Loucy (cell line): Measurements from ENCODE around the gene KIF12.

ENCODE experiments used
- H2AFZ ChIP-seq: fragments of 200-600 bp; sonication (generic); 2 replicates; pipeline ENCODE4 v1.6.0; 2016; ENCODE audit warnings: antibody characterized with exemption, mild to moderate bottlenecking, low read length, moderate library complexity
- H3F3A ChIP-seq: fragments of 200-600 bp; 2 replicates; pipeline ENCODE4 v1.6.0; 2016; ENCODE audit warnings: antibody characterized with exemption, low read depth, mild to moderate bottlenecking
- H3K27me3 ChIP-seq: fragments of 200-600 bp; sonication (generic); 2 replicates; pipeline ENCODE4 v1.6.1; 2014; ENCODE audit warnings: low read length, mild to moderate bottlenecking; ENCODE audit not compliant: insufficient read depth, poor library complexity, severe bottlenecking
- H3K36me3 ChIP-seq: fragments of 200-600 bp; sonication (generic); 2 replicates; pipeline ENCODE4 v1.6.1; 2016; ENCODE audit warnings: low read length; ENCODE audit not compliant: insufficient read depth
- H3K4me1 ChIP-seq: fragments of 200-600 bp; sonication (generic); 2 replicates; pipeline ENCODE4 v1.5.1; 2014; ENCODE audit warnings: low read length, mild to moderate bottlenecking; ENCODE audit not compliant: insufficient read depth, poor library complexity, severe bottlenecking
- H3K4me2 ChIP-seq: fragments of 200-600 bp; sonication (generic); 2 replicates; pipeline ENCODE4 v1.6.0; 2014; ENCODE audit warnings: antibody characterized with exemption, low read length, low read depth, mild to moderate bottlenecking; ENCODE audit not compliant: poor library complexity, severe bottlenecking
- H3K4me3 ChIP-seq: fragments of 200-600 bp; sonication (generic); 2 replicates; pipeline ENCODE4 v1.5.1; 2014; ENCODE audit warnings: low read length, mild to moderate bottlenecking, mixed read lengths; ENCODE audit not compliant: poor library complexity, severe bottlenecking
- H3K79me2 ChIP-seq: fragments of 200-600 bp; sonication (generic); 2 replicates; pipeline ENCODE4 v1.6.1; 2014; ENCODE audit warnings: low read length; ENCODE audit not compliant: insufficient read depth
- H3K9ac ChIP-seq: fragments of 200-600 bp; sonication (generic); 2 replicates; pipeline ENCODE4 v1.6.0; 2014; ENCODE audit warnings: mild to moderate bottlenecking, low read depth, low read length, moderate library complexity; ENCODE audit not compliant: poor library complexity, severe bottlenecking
- H3K9me2 ChIP-seq: fragments of 200-600 bp; sonication (generic); replicated peaks from 2 replicates; pipeline ENCODE4 v1.6.1; 2016; ENCODE audit warnings: low read depth, low read length, mixed read lengths
- H3K9me3 ChIP-seq: fragments of 200-600 bp; sonication (generic); 2 replicates; pipeline ENCODE4 v1.6.1; 2014; ENCODE audit warnings: mild to moderate bottlenecking, antibody characterized with exemption, low read length, low read depth; ENCODE audit not compliant: insufficient read depth
- H4K20me1 ChIP-seq: fragments of 200-600 bp; sonication (generic); 2 replicates; pipeline ENCODE4 v1.6.0; 2014; ENCODE audit warnings: antibody characterized with exemption, low read length, mild to moderate bottlenecking; ENCODE audit not compliant: insufficient read depth, poor library complexity, severe bottlenecking
- EZH2phosphoT487 ChIP-seq: fragments of 200-600 bp; IDR thresholded peaks from 2 replicates; pipeline ENCODE4 v1.6.1; 2018; ENCODE audit warnings: antibody characterized with exemption, mild to moderate bottlenecking, moderate library complexity, borderline replicate concordance
- TF ChIP-seq, protein P1 (sequence below): fragments of 200-600 bp; sonication (generic); conservative IDR thresholded peaks from 2 replicates; pipeline ENCODE4 v1.5.1; 2014; ENCODE audit warnings: mild to moderate bottlenecking, antibody characterized with exemption, low read length

The KIF12 gene

DNA sequence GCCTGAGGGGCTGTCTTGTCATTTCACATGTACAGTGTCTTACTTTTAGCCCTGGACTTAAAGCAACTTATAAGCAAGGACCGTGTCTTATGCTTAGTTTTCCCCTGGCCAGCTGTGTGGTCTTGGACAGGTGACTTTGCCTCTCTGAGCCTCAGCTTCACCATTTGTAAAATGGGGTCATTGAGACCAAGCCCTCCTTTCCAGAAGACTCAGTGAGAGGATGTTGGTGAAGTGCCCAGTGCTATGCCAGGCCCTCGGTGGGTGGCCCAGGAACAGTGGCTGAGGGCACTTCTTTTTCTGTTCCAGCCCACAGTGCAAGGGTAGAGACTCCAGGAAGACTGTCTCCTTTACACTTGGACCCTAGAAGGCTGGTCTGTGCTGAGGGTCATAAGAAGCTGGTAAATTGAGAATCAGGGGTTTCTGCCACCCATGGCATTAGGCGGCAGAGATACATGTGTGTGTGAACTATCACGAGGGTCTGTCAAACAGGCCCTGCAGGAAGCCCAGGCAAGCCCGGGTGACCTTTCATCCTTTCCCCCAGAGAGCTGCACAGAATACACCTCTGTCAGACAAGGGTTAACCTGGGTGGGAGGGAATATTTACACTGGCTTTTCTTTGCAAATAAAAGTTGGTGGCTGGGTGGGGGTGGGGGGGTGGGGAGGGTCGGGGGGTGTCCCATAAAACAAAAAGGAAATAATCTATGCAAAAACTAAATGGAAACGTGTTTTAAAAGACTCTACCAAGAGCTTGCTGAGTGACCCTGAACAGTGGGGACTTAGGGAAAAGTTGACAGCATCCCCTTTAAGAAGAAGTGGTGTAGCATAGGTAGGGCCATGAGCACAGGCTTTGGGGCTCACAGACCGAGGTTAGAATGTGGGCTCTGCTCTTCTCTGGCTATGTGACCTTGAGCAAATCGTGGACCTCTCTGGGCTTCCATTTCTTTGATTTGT, 20.4 kb upstream of the KIF12 start:
- H3K4me1 ChIP-seq, result no peaks in the 10 kb centered on the region
- TF ChIP-seq EZH2phosphoT487, result no peak
- TF ChIP-seq, protein P1, sequence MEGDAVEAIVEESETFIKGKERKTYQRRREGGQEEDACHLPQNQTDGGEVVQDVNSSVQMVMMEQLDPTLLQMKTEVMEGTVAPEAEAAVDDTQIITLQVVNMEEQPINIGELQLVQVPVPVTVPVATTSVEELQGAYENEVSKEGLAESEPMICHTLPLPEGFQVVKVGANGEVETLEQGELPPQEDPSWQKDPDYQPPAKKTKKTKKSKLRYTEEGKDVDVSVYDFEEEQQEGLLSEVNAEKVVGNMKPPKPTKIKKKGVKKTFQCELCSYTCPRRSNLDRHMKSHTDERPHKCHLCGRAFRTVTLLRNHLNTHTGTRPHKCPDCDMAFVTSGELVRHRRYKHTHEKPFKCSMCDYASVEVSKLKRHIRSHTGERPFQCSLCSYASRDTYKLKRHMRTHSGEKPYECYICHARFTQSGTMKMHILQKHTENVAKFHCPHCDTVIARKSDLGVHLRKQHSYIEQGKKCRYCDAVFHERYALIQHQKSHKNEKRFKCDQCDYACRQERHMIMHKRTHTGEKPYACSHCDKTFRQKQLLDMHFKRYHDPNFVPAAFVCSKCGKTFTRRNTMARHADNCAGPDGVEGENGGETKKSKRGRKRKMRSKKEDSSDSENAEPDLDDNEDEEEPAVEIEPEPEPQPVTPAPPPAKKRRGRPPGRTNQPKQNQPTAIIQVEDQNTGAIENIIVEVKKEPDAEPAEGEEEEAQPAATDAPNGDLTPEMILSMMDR, result no peak
- no peak overlapping the region for H3K4me2 ChIP-seq
- H3K9me2 ChIP-seq, result no peaks in the 10 kb centered on the region
- H3K9ac ChIP-seq, result no peak overlapping the region
- no peaks in the 10 kb centered on the region for H3K79me2 ChIP-seq
- H3K9me3 ChIP-seq, result no peaks in the 10 kb centered on the region
- no peak overlapping the region for H3K4me3 ChIP-seq
- H3K27me3 ChIP-seq, result no peaks in the 10 kb centered on the region
- H3F3A ChIP-seq, result no peaks in the 10 kb centered on the region
- no peaks in the 10 kb centered on the region for H3K36me3 ChIP-seq
- H2AFZ ChIP-seq, result no peak overlapping the region
- no peaks in the 10 kb centered on the region for H4K20me1 ChIP-seq

DNA sequence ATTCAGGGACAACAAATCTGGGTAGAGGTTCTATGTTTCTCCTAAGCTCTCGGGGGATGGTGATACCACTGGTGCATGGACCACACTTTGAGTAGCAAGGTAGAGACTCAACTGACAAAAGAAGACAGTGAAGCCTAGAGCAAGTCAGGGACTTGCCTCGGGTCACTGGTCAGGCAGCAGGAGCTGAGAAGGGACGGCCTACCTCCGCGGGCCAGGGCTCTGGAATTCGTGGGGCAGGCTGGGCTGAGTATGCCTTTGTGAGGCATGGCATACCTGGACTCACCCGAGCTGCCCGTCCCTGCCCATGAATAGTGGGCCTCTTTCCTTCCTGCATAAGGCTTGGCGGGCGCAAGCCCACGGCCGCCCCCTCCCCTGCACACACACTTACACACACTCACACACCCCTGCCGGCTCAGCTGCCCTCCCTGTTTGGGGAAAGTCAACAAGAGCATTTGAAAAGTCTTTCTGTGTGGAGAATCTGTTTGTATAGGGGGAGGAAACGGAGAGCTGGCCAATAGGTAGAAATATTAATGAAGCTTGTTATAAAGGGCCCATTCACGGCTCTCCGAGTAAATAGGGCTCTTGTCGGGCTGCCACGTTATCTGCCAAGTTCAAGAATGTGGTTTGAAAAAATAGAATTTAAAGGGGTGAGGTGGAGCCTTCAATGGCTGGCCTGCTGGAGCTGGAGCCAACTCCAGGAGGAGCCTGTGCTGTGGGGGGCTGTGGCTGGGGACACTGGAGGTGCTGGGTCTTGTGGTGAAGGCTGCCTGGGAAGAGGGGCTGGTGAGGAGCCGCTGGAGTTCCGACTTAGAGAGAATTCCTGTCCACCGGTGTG, 19.1 kb upstream of the KIF12 start:
- Histone ChIP-seq H3K36me3 (no peaks in the 10 kb centered on the region), H4K20me1 (no peaks in the 10 kb centered on the region), H3F3A (no peaks in the 10 kb centered on the region), H2AFZ (no peak overlapping the region), H3K79me2 (no peaks in the 10 kb centered on the region), H3K27me3 (no peaks in the 10 kb centered on the region), H3K4me3 (no peak overlapping the region), H3K9ac (no peak overlapping the region), H3K9me2 (no peaks in the 10 kb centered on the region), H3K9me3 (no peaks in the 10 kb centered on the region), H3K4me1 (no peaks in the 10 kb centered on the region), H3K4me2 (no peak overlapping the region)
- TF ChIP-seq, protein P1, result no peak
- no peak for TF ChIP-seq EZH2phosphoT487

DNA sequence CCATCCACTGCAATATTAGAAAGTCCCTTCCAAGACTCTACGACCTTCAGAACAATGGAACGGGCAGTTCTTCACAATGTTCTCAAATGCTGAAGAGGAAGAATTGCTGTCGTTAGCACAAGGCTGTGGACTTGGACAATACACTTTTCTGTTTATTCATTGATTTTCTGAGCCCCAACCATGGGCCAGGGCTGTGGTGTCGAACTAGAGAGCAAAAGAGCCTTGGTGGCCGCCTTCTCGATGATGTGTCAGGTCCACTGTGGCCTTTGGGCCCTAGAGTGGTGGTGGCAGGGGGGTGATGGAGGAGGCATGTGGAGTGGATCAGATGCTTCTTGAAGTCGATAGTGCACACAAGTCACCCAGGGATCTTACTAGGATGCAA, 18.5 kb upstream of the KIF12 start:
- no peaks in the 10 kb centered on the region for H4K20me1 ChIP-seq
- TF ChIP-seq, protein P1, result no peak
- no peak for TF ChIP-seq EZH2phosphoT487
- H3K36me3 ChIP-seq, result no peaks in the 10 kb centered on the region
- H3K79me2 ChIP-seq, result no peaks in the 10 kb centered on the region
- H3K4me2 ChIP-seq, result no peak overlapping the region
- H3K9me3 ChIP-seq, result no peaks in the 10 kb centered on the region
- no peaks in the 10 kb centered on the region for H3K27me3 ChIP-seq
- no peak overlapping the region for H2AFZ ChIP-seq
- H3K9me2 ChIP-seq, result no peaks in the 10 kb centered on the region
- H3F3A ChIP-seq, result no peaks in the 10 kb centered on the region
- H3K4me3 ChIP-seq, result no peak overlapping the region
- no peaks in the 10 kb centered on the region for H3K4me1 ChIP-seq
- no peak overlapping the region for H3K9ac ChIP-seq
